Measurements from ENCODE around the gene VTI1A.

VTI1A gene

GRCh38 chr10:112520914-112521313 is 73.9 kb downstream of the VTI1A start:
- H3K4me1 ChIP-seq = no peaks in the 10 kb centered on the region
- H3K9ac ChIP-seq = no peak overlapping the region
- no peak overlapping the region for H3K4me2 ChIP-seq (ENCODE audit: low read length)
- H3K36me3 ChIP-seq (ENCODE audit: control insufficient read depth, insufficient read depth, low read length) = no peaks in the 10 kb centered on the region
- no peak overlapping the region for H2AFZ ChIP-seq
- H3K9me3 ChIP-seq (ENCODE audit: control insufficient read depth, low read length) = no peaks in the 10 kb centered on the region
- no peak overlapping the region for H3K4me3 ChIP-seq (ENCODE audit: low read depth, low read length)
- no peak for TF ChIP-seq CTCF (IDR thresholded peaks at IDR 0.05)
- no peak overlapping the region for H3K27ac ChIP-seq
- no peaks in the 10 kb centered on the region for H3K79me2 ChIP-seq
- H3K27me3 ChIP-seq (ENCODE audit: control insufficient read depth, insufficient read depth, low read length) = no peaks in the 10 kb centered on the region

- no peak for TF ChIP-seq CTCF (IDR thresholded peaks at IDR 0.05)
- Histone ChIP-seq H3K4me2 (ENCODE audit: low read length) (no peak overlapping the region), H3K4me3 (ENCODE audit: low read depth, low read length) (no peak overlapping the region)
Measured at GRCh38 chr10:112524641-112525040, 77.6 kb downstream of the VTI1A start.

GRCh38 chr10:112525200-112525599 is 78.2 kb downstream of the VTI1A start:
- no peak for TF ChIP-seq CTCF (IDR thresholded peaks at IDR 0.05)

More at GRCh38 chr10:112524641-112525040, 77.6 kb downstream of the VTI1A start:
- Histone ChIP-seq H3K9ac (no peak overlapping the region), H3K27me3 (ENCODE audit: control insufficient read depth, insufficient read depth, low read length) (no peaks in the 10 kb centered on the region), H3K79me2 (no peaks in the 10 kb centered on the region), H3K9me3 (ENCODE audit: control insufficient read depth, low read length) (no peaks in the 10 kb centered on the region), H3K36me3 (ENCODE audit: control insufficient read depth, insufficient read depth, low read length) (no peaks in the 10 kb centered on the region), H2AFZ (no peak overlapping the region), H3K4me1 (peaks cover 5% of the 10 kb centered on the region), H3K27ac (no peak overlapping the region)

GRCh38 chr10:112526139-112526538 is 79.1 kb downstream of the VTI1A start:
- H3K4me3 ChIP-seq (ENCODE audit: low read depth, low read length) = no peak overlapping the region
- H2AFZ ChIP-seq = no peak overlapping the region
- no peaks in the 10 kb centered on the region for H3K36me3 ChIP-seq (ENCODE audit: control insufficient read depth, insufficient read depth, low read length)
- peaks cover 5% of the 10 kb centered on the region for H3K4me1 ChIP-seq
- H3K27me3 ChIP-seq (ENCODE audit: control insufficient read depth, insufficient read depth, low read length) = no peaks in the 10 kb centered on the region
- no peak overlapping the region for H3K4me2 ChIP-seq (ENCODE audit: low read length)
- no peaks in the 10 kb centered on the region for H3K79me2 ChIP-seq
- TF ChIP-seq CTCF (IDR thresholded peaks at IDR 0.05) = no peak
- no peak overlapping the region for H3K9ac ChIP-seq
- H3K27ac ChIP-seq = no peak overlapping the region
- H3K9me3 ChIP-seq (ENCODE audit: control insufficient read depth, low read length) = no peaks in the 10 kb centered on the region

More at GRCh38 chr10:112525200-112525599, 78.2 kb downstream of the VTI1A start:
- H3K27me3 ChIP-seq (ENCODE audit: control insufficient read depth, insufficient read depth, low read length) = no peaks in the 10 kb centered on the region
- H3K9ac ChIP-seq = no peak overlapping the region
- peaks cover 5% of the 10 kb centered on the region for H3K4me1 ChIP-seq
- no peaks in the 10 kb centered on the region for H3K36me3 ChIP-seq (ENCODE audit: control insufficient read depth, insufficient read depth, low read length)
- no peaks in the 10 kb centered on the region for H3K79me2 ChIP-seq
- H3K9me3 ChIP-seq (ENCODE audit: control insufficient read depth, low read length) = no peaks in the 10 kb centered on the region
- H3K4me3 ChIP-seq (ENCODE audit: low read depth, low read length) = no peak overlapping the region
- no peak overlapping the region for H3K27ac ChIP-seq
- no peak overlapping the region for H3K4me2 ChIP-seq (ENCODE audit: low read length)
- H2AFZ ChIP-seq = no peak overlapping the region

GRCh38 chr10:112526906-112527305 is 79.9 kb downstream of the VTI1A start:
- H3K4me2 ChIP-seq (ENCODE audit: low read length) = no peak overlapping the region
- no peak overlapping the region for H2AFZ ChIP-seq
- no peaks in the 10 kb centered on the region for H3K79me2 ChIP-seq
- no peak for TF ChIP-seq CTCF (IDR thresholded peaks at IDR 0.05)
- no peak overlapping the region for H3K27ac ChIP-seq
- H3K9ac ChIP-seq = no peak overlapping the region
- H3K9me3 ChIP-seq (ENCODE audit: control insufficient read depth, low read length) = no peaks in the 10 kb centered on the region
- H3K4me1 ChIP-seq = peaks cover 5% of the 10 kb centered on the region
- no peak overlapping the region for H3K4me3 ChIP-seq (ENCODE audit: low read depth, low read length)
- no peaks in the 10 kb centered on the region for H3K36me3 ChIP-seq (ENCODE audit: control insufficient read depth, insufficient read depth, low read length)
- no peaks in the 10 kb centered on the region for H3K27me3 ChIP-seq (ENCODE audit: control insufficient read depth, insufficient read depth, low read length)
